HEK293 (cell line): ENCODE results near the gene CCSER1.

Experiments
- CTCF ChIA-PET: fragments of 350-600 bp; formaldehyde crosslinking; extraction: SDS; loops from one replicate; lab custom pipeline; 2021; ENCODE audit warnings: antibody characterized with exemption; lab: Yijun Ruan, JAX
- POLR2A ChIA-PET: fragments of 300-600 bp; formaldehyde crosslinking; extraction: SDS; loops from one replicate; lab custom pipeline; 2020; ENCODE audit warnings: antibody characterized with exemption, inconsistent platforms; lab: Yijun Ruan, JAX
- H3K27ac ChIP-seq: fragments of 200-500 bp; sonication (Bioruptor generic); 2 replicates; pipeline ENCODE4 v1.5.1; 2014; ENCODE audit warnings: low read depth, low read length, control low read depth, inconsistent platforms; ENCODE audit errors: extremely low read depth
- H3K36me3 ChIP-seq, 2 experiments: fragments of 200-500 bp in 1 of 2; sonication (Bioruptor generic) in 1 of 2; 1 replicate in 1 of 2; 2 replicates in 1 of 2; pipeline ENCODE4 v1.5.1; 2014 to 2017; ENCODE audit warnings: inconsistent platforms in 2 of 2, low read length in 2 of 2; ENCODE audit not compliant: control insufficient read depth in 2 of 2, insufficient read depth in 1 of 2
- H3K4me1 ChIP-seq: fragments of 200-500 bp; sonication (Bioruptor generic); 2 replicates; pipeline ENCODE4 v1.5.1; 2014; ENCODE audit warnings: mild to moderate bottlenecking, low read length, inconsistent platforms; ENCODE audit not compliant: control insufficient read depth, insufficient read depth
- H3K4me3 ChIP-seq: 2 replicates; pipeline ENCODE4 v1.5.1; 2011; ENCODE audit warnings: low read depth, mild to moderate bottlenecking, control low read depth, low read length, moderate library complexity
- H3K9me3 ChIP-seq: fragments of 200-500 bp; sonication (Bioruptor generic); 2 replicates; pipeline ENCODE4 v1.5.1; 2014; ENCODE audit warnings: low read depth, low read length, inconsistent platforms; ENCODE audit not compliant: control insufficient read depth, insufficient read depth
- HOXA7 ChIP-seq: sonication (generic); formaldehyde crosslinking; IDR thresholded peaks from 2 replicates; pipeline ENCODE4 v1.8.1; 2022; ENCODE audit warnings: missing genetic modification reagents, borderline replicate concordance
- HOXD13 ChIP-seq: sonication (generic); formaldehyde crosslinking; IDR thresholded peaks from 2 replicates; pipeline ENCODE4 v1.8.0; 2022; ENCODE audit warnings: missing genetic modification reagents, borderline replicate concordance
- MYNN ChIP-seq: fragments of 450-650 bp; formaldehyde crosslinking; IDR thresholded peaks from 2 replicates; pipeline ENCODE4 v1.5.1; 2016; ENCODE audit warnings: missing biosample characterization, missing genetic modification characterization, borderline replicate concordance
- MZF1 ChIP-seq: fragments of 450-650 bp; formaldehyde crosslinking; IDR thresholded peaks from 2 replicates; pipeline ENCODE4 v1.5.1; 2017; ENCODE audit warnings: missing biosample characterization, missing genetic modification characterization, borderline replicate concordance
- OVOL3 ChIP-seq: fragments of 450-650 bp; formaldehyde crosslinking; IDR thresholded peaks from 2 replicates; pipeline ENCODE4 v1.5.1; 2016; ENCODE audit warnings: missing biosample characterization, missing genetic modification characterization
- SP2 ChIP-seq: fragments of 450-650 bp; formaldehyde crosslinking; IDR thresholded peaks from 2 replicates; pipeline ENCODE4 v1.5.1; 2016; ENCODE audit warnings: missing biosample characterization, missing genetic modification characterization
- SP7 ChIP-seq: fragments of 450-650 bp; formaldehyde crosslinking; IDR thresholded peaks from 2 replicates; pipeline ENCODE4 v1.5.1; 2016; ENCODE audit warnings: missing biosample characterization, missing genetic modification characterization
- ZNF10 ChIP-seq: fragments of 450-650 bp; formaldehyde crosslinking; IDR thresholded peaks from 2 replicates; pipeline ENCODE4 v1.5.1; 2017; ENCODE audit warnings: missing biosample characterization, missing genetic modification characterization
- ZNF140 ChIP-seq: fragments of 450-650 bp; formaldehyde crosslinking; IDR thresholded peaks from 2 replicates; pipeline ENCODE4 v1.5.1; 2016; ENCODE audit warnings: missing biosample characterization, missing genetic modification characterization
- ZNF174 ChIP-seq: fragments of 450-650 bp; formaldehyde crosslinking; IDR thresholded peaks from 2 replicates; pipeline ENCODE4 v1.5.0; 2017; ENCODE audit warnings: missing biosample characterization, mild to moderate bottlenecking, missing genetic modification characterization
- ZNF18 ChIP-seq: fragments of 450-650 bp; formaldehyde crosslinking; IDR thresholded peaks from 2 replicates; pipeline ENCODE4 v1.5.1; 2016; ENCODE audit warnings: missing biosample characterization, missing genetic modification characterization
- ZNF239 ChIP-seq: fragments of 450-650 bp; formaldehyde crosslinking; IDR thresholded peaks from 2 replicates; pipeline ENCODE4 v1.5.1; 2016; ENCODE audit warnings: missing biosample characterization, missing genetic modification characterization
- ZNF292 ChIP-seq: fragments of 450-650 bp; formaldehyde crosslinking; IDR thresholded peaks from 2 replicates; pipeline ENCODE4 v1.5.1; 2016; ENCODE audit warnings: low read depth, missing biosample characterization, missing genetic modification characterization, borderline replicate concordance
- ZNF362 ChIP-seq: fragments of 450-650 bp; formaldehyde crosslinking; IDR thresholded peaks from 2 replicates; pipeline ENCODE4 v1.5.1; 2016; ENCODE audit warnings: missing biosample characterization, missing genetic modification characterization
- ZNF433 ChIP-seq: fragments of 450-650 bp; formaldehyde crosslinking; IDR thresholded peaks from 2 replicates; pipeline ENCODE4 v1.5.1; 2016; ENCODE audit warnings: missing biosample characterization, missing genetic modification characterization, low read depth
- ZNF501 ChIP-seq: fragments of 450-650 bp; formaldehyde crosslinking; IDR thresholded peaks from 2 replicates; pipeline ENCODE4 v1.5.1; 2016; ENCODE audit warnings: missing biosample characterization, missing genetic modification characterization
- ZNF701 ChIP-seq: fragments of 450-650 bp; formaldehyde crosslinking; IDR thresholded peaks from 2 replicates; pipeline ENCODE4 v1.5.1; 2016; ENCODE audit warnings: missing biosample characterization, missing genetic modification characterization
- ZNF768 ChIP-seq: fragments of 450-650 bp; formaldehyde crosslinking; IDR thresholded peaks from 2 replicates; pipeline ENCODE4 v1.5.1; 2018; ENCODE audit warnings: missing biosample characterization, mild to moderate bottlenecking, missing genetic modification characterization
- ZNF776 ChIP-seq: fragments of 450-650 bp; formaldehyde crosslinking; IDR thresholded peaks from 2 replicates; pipeline ENCODE4 v1.5.0; 2017; ENCODE audit warnings: missing biosample characterization, missing genetic modification characterization, borderline replicate concordance
- ZNF792 ChIP-seq: fragments of 450-650 bp; formaldehyde crosslinking; IDR thresholded peaks from 2 replicates; pipeline ENCODE4 v1.5.1; 2016; ENCODE audit warnings: missing biosample characterization, missing genetic modification characterization
- ZSCAN5A ChIP-seq: fragments of 450-650 bp; formaldehyde crosslinking; IDR thresholded peaks from 2 replicates; pipeline ENCODE4 v1.5.1; 2016; ENCODE audit warnings: missing biosample characterization, missing genetic modification characterization
- TF ChIP-seq, protein P1 (sequence below): fragments of 450-650 bp; formaldehyde crosslinking; IDR thresholded peaks from 2 replicates; pipeline ENCODE4 v1.5.1; 2017; ENCODE audit warnings: missing biosample characterization, missing genetic modification characterization
- TF ChIP-seq, protein P2 (sequence below): fragments of 450-650 bp; formaldehyde crosslinking; IDR thresholded peaks from 2 replicates; pipeline ENCODE4 v1.5.1; 2016; ENCODE audit warnings: missing biosample characterization, missing genetic modification characterization
- TF ChIP-seq, protein P3 (sequence below): fragments of 450-650 bp; formaldehyde crosslinking; IDR thresholded peaks from 2 replicates; pipeline ENCODE4 v1.5.1; 2016; ENCODE audit warnings: missing biosample characterization, missing genetic modification characterization

The CCSER1 gene

DNA sequence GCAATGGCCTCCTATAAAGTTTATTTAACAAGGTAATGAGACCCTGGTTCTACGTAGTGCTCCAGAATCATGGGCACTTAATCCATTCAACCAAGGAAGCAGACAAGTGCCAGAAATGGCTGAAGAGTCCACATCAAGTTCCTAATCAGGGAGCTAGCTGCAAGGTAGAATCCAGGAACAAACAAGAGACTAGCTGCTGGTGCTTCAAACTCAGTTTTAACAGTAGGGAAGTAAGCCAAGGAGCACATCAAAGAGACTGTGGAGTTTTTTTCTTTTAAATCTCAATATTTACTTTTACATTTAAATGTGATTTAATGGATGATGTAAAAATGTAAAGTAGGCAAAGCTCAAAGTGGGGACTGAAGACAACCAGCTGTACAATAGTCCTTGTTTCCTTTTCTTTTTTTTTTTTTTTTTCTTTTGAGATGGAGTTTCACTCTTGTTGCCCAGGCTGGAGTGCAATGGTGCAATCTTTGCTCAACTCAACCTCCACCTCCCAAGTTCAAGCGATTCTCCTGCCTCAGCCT is 630.4 kb downstream of the CCSER1 start (continued):
- TF ChIP-seq, protein P1, sequence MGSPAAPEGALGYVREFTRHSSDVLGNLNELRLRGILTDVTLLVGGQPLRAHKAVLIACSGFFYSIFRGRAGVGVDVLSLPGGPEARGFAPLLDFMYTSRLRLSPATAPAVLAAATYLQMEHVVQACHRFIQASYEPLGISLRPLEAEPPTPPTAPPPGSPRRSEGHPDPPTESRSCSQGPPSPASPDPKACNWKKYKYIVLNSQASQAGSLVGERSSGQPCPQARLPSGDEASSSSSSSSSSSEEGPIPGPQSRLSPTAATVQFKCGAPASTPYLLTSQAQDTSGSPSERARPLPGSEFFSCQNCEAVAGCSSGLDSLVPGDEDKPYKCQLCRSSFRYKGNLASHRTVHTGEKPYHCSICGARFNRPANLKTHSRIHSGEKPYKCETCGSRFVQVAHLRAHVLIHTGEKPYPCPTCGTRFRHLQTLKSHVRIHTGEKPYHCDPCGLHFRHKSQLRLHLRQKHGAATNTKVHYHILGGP = no peak
- TF ChIP-seq HOXA7 (CRISPR knock-in tag) (no peak), OVOL3 (tag by site-specific recombination) (no peak), ZNF239 (tag by site-specific recombination) (no peak)

DNA sequence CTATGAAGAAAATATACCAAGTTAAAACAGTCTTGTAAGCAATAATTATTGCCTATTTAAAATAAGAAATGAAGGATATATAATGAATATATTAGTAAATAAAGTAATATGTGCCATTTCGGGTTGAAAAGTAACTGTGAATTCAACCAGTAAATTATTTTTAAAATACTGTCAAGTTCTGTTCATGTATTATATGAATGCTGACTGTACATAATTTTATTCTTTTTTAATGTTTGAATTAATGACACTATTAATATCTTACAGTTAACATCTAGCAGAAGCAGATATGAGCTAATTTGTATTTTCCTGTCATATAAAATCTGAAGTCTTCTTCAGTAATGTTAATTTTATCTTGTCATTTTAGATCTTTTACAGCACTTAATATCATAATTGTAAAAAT is 632.9 kb downstream of the CCSER1 start:
- Histone ChIP-seq H3K27ac (no peak overlapping the region), H3K36me3 (no peaks in the 10 kb centered on the region), H3K4me1 (no peaks in the 10 kb centered on the region), H3K9me3 (no peaks in the 10 kb centered on the region), H3K4me3 (no peak overlapping the region)
- POLR2A ChIA-PET = no interaction called here
- CTCF ChIA-PET = no interaction called here
- TF ChIP-seq SP2 (tag by site-specific recombination) (no peak), ZNF174 (tag by site-specific recombination) (no peak), ZNF140 (tag by site-specific recombination) (no peak), ZNF18 (no peak), ZNF776 (tag by site-specific recombination) (no peak), ZNF501 (tag by site-specific recombination) (no peak), ZNF362 (tag by site-specific recombination) (no peak), ZNF792 (no peak), MZF1 (tag by site-specific recombination) (no peak), MYNN (tag by site-specific recombination) (no peak), ZNF292 (tag by site-specific recombination) (no peak), ZNF10 (tag by site-specific recombination) (no peak), SP7 (tag by site-specific recombination) (no peak), ZNF768 (no peak), ZNF433 (no peak), HOXD13 (CRISPR knock-in tag) (no peak), ZSCAN5A (no peak), ZNF701 (tag by site-specific recombination) (no peak)
- TF ChIP-seq, protein P2, sequence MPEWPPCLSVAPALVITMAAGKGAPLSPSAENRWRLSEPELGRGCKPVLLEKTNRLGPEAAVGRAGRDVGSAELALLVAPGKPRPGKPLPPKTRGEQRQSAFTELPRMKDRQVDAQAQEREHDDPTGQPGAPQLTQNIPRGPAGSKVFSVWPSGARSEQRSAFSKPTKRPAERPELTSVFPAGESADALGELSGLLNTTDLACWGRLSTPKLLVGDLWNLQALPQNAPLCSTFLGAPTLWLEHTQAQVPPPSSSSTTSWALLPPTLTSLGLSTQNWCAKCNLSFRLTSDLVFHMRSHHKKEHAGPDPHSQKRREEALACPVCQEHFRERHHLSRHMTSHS (tag by site-specific recombination) = no peak
- TF ChIP-seq, protein P3, sequence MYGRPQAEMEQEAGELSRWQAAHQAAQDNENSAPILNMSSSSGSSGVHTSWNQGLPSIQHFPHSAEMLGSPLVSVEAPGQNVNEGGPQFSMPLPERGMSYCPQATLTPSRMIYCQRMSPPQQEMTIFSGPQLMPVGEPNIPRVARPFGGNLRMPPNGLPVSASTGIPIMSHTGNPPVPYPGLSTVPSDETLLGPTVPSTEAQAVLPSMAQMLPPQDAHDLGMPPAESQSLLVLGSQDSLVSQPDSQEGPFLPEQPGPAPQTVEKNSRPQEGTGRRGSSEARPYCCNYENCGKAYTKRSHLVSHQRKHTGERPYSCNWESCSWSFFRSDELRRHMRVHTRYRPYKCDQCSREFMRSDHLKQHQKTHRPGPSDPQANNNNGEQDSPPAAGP (tag by site-specific recombination) = no peak
- TF ChIP-seq, all 188 proteins: peak for 0
